Measurements from ENCODE around the gene ABCD3.
A peak's percentile ranks its signal among the peaks of the same experiment; 100 is the strongest.

ABCD3 gene

GRCh38 chr1:94522304-94522703 is 104.1 kb downstream of the ABCD3 start:
- Histone ChIP-seq H3K4me2 (ENCODE audit: low read length) (no peak overlapping the region), H3K27me3 (ENCODE audit: insufficient read depth, low read length) (no peaks in the 10 kb centered on the region), H2AFZ (ENCODE audit: insufficient read depth, low read length, poor library complexity) (no peak overlapping the region), H3K4me3 (ENCODE audit: low read depth, low read length) (no peak overlapping the region), H3K9ac (ENCODE audit: low read length) (no peak overlapping the region), H3K79me2 (ENCODE audit: control insufficient read depth, insufficient read depth, low read length, poor library complexity) (no peaks in the 10 kb centered on the region), H3K9me3 (ENCODE audit: insufficient read depth, low read depth, low read length) (no peaks in the 10 kb centered on the region), H3K14ac (ENCODE audit: low read length) (no peak overlapping the region), H4K91ac (ENCODE audit: low read depth, low read length) (no peak overlapping the region), H3K27ac (ENCODE audit: low read depth, low read length) (no peak overlapping the region), H3K4ac (ENCODE audit: low read depth, low read length) (no peak overlapping the region), H4K8ac (ENCODE audit: low read depth, low read length) (no peak overlapping the region), H3K36me3 (ENCODE audit: control insufficient read depth in 1 of 2, insufficient read depth in 2 of 2, low read length in 2 of 2) (no peaks in the 10 kb centered on the region), H3K18ac (ENCODE audit: low read length) (no peak overlapping the region), H2AK5ac (ENCODE audit: low read length) (no peak overlapping the region), H3K4me1 (ENCODE audit: control insufficient read depth in 1 of 2, insufficient read depth in 2 of 2, low read length in 2 of 2) (peaks cover 0 to 4% of the 10 kb centered on the region in 2 experiments), H2BK120ac (ENCODE audit: insufficient read depth, low read length, poor library complexity) (no peak overlapping the region), H3K23ac (ENCODE audit: low read length) (no peak overlapping the region), H2BK5ac (ENCODE audit: low read depth, low read length, poor library complexity) (no peak overlapping the region), H3K79me1 (ENCODE audit: low read length) (no peaks in the 10 kb centered on the region), H4K12ac (ENCODE audit: low read depth, low read length) (no peak overlapping the region), H2BK12ac (ENCODE audit: low read length) (no peak overlapping the region)
- no CpG with 5 or more reads among the region's 4 CpGs for WGBS (ENCODE audit: extremely low coverage, insufficient coverage, insufficient read length)
- DNase-seq = peak; percentile 14 to 54

- H2AK5ac ChIP-seq (ENCODE audit: low read length) = no peak overlapping the region
- H3K9me3 ChIP-seq (ENCODE audit: insufficient read depth, low read depth, low read length) = no peaks in the 10 kb centered on the region
- H3K23ac ChIP-seq (ENCODE audit: low read length) = no peak overlapping the region
- H4K8ac ChIP-seq (ENCODE audit: low read depth, low read length) = no peak overlapping the region
- no peaks in the 10 kb centered on the region for H3K27me3 ChIP-seq (ENCODE audit: insufficient read depth, low read length)
- H3K79me2 ChIP-seq (ENCODE audit: control insufficient read depth, insufficient read depth, low read length, poor library complexity) = no peaks in the 10 kb centered on the region
- peaks cover 2 to 3% of the 10 kb centered on the region in 2 experiments for H3K36me3 ChIP-seq (ENCODE audit: control insufficient read depth in 1 of 2, insufficient read depth in 2 of 2, low read length in 2 of 2)
- no peak overlapping the region for H3K9ac ChIP-seq (ENCODE audit: low read length)
- no peak overlapping the region for H2AFZ ChIP-seq (ENCODE audit: insufficient read depth, low read length, poor library complexity)
- H3K18ac ChIP-seq (ENCODE audit: low read length) = no peak overlapping the region
- H3K4me3 ChIP-seq (ENCODE audit: low read depth, low read length) = no peak overlapping the region
- WGBS (ENCODE audit: extremely low coverage, insufficient coverage, insufficient read length) = no CpG with 5 or more reads among the region's 6 CpGs
- H3K4me1 ChIP-seq (ENCODE audit: control insufficient read depth in 1 of 2, insufficient read depth in 2 of 2, low read length in 2 of 2) = peaks cover 0 to 8% of the 10 kb centered on the region in 2 experiments
- no peak for DNase-seq
- no peak overlapping the region for H4K12ac ChIP-seq (ENCODE audit: low read depth, low read length)
- H2BK12ac ChIP-seq (ENCODE audit: low read length) = no peak overlapping the region
- H2BK120ac ChIP-seq (ENCODE audit: insufficient read depth, low read length, poor library complexity) = no peak overlapping the region
- H3K79me1 ChIP-seq (ENCODE audit: low read length) = no peaks in the 10 kb centered on the region
- no peak overlapping the region for H3K4ac ChIP-seq (ENCODE audit: low read depth, low read length)
- no peak overlapping the region for H3K27ac ChIP-seq (ENCODE audit: low read depth, low read length)
- H2BK5ac ChIP-seq (ENCODE audit: low read depth, low read length, poor library complexity) = no peak overlapping the region
- H3K14ac ChIP-seq (ENCODE audit: low read length) = no peak overlapping the region
- H3K4me2 ChIP-seq (ENCODE audit: low read length) = no peak overlapping the region
- H4K91ac ChIP-seq (ENCODE audit: low read depth, low read length) = no peak overlapping the region
Measured at GRCh38 chr1:94524531-94524930, 106.3 kb downstream of the ABCD3 start.

DNA sequence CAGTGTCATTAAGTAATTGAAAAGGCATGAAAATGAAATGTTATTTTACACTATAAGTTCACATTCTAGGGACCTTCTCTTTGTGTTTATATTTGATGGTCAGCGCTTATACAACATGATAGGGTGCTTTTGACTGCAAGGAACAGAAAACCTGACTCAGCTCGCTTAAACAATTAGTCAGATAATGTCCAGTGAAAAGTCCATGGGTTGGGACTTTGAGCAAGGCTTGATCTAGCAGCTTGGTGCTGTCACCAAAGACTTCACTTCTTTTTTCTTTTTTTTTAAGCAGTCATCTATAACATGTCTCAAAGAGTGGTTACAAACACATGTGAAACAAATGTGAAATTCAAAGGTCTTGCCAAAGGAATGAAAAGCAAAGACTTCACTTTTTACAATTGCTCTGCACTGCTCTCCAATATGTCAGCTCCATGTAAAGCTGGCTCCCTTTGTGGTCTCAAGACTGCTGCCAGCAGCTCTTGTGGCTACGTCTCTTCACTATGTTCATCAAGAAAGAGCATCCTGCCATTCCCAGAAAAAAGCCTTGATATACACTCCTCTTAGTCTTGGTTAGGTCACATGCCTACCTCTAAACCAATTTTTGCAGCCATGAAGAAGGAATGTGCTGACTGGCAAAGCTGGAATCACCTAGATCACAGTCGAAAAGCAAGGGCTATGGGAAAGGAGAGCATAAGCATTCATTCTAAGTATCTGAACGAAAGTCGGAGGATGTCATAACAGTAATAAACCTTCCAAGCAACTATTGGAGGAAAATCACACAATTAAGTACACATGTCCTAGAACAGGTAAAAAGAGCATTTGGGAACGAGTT is 108.2 kb downstream of the ABCD3 start:
- Histone ChIP-seq H3K4me1 (ENCODE audit: control insufficient read depth in 1 of 2, insufficient read depth in 2 of 2, low read length in 2 of 2) (peaks cover 0 to 8% of the 10 kb centered on the region in 2 experiments), H3K36me3 (ENCODE audit: control insufficient read depth in 1 of 2, insufficient read depth in 2 of 2, low read length in 2 of 2) (peaks cover 7 to 15% of the 10 kb centered on the region in 2 experiments), H2AK5ac (ENCODE audit: low read length) (no peak overlapping the region), H2BK12ac (ENCODE audit: low read length) (no peak overlapping the region), H3K79me2 (ENCODE audit: control insufficient read depth, insufficient read depth, low read length, poor library complexity) (no peaks in the 10 kb centered on the region), H3K14ac (ENCODE audit: low read length) (no peak overlapping the region), H2AFZ (ENCODE audit: insufficient read depth, low read length, poor library complexity) (no peak overlapping the region), H2BK120ac (ENCODE audit: insufficient read depth, low read length, poor library complexity) (no peak overlapping the region), H3K4me3 (ENCODE audit: low read depth, low read length) (no peak overlapping the region), H3K79me1 (ENCODE audit: low read length) (no peaks in the 10 kb centered on the region), H3K27me3 (ENCODE audit: insufficient read depth, low read length) (no peaks in the 10 kb centered on the region), H4K12ac (ENCODE audit: low read depth, low read length) (no peak overlapping the region), H4K8ac (ENCODE audit: low read depth, low read length) (no peak overlapping the region), H3K23ac (ENCODE audit: low read length) (no peak overlapping the region), H3K9ac (ENCODE audit: low read length) (no peak overlapping the region), H2BK5ac (ENCODE audit: low read depth, low read length, poor library complexity) (no peak overlapping the region), H3K9me3 (ENCODE audit: insufficient read depth, low read depth, low read length) (no peaks in the 10 kb centered on the region), H3K4me2 (ENCODE audit: low read length) (no peak overlapping the region), H3K18ac (ENCODE audit: low read length) (no peak overlapping the region), H4K91ac (ENCODE audit: low read depth, low read length) (no peak overlapping the region), H3K27ac (ENCODE audit: low read depth, low read length) (no peak overlapping the region), H3K4ac (ENCODE audit: low read depth, low read length) (no peak overlapping the region)
- DNase-seq = no peak
- no CpG with 5 or more reads among the region's 7 CpGs for WGBS (ENCODE audit: extremely low coverage, insufficient coverage, insufficient read length)

- Histone ChIP-seq H2BK12ac (ENCODE audit: low read length) (no peak overlapping the region), H3K9me3 (ENCODE audit: insufficient read depth, low read depth, low read length) (no peaks in the 10 kb centered on the region), H4K91ac (ENCODE audit: low read depth, low read length) (no peak overlapping the region), H3K4me1 (ENCODE audit: control insufficient read depth in 1 of 2, insufficient read depth in 2 of 2, low read length in 2 of 2) (peaks cover 0 to 8% of the 10 kb centered on the region in 2 experiments), H3K27ac (ENCODE audit: low read depth, low read length) (peak overlapping the region; percentile 12), H3K27me3 (ENCODE audit: insufficient read depth, low read length) (no peaks in the 10 kb centered on the region), H3K4me3 (ENCODE audit: low read depth, low read length) (no peak overlapping the region), H3K79me1 (ENCODE audit: low read length) (no peaks in the 10 kb centered on the region), H3K23ac (ENCODE audit: low read length) (no peak overlapping the region), H3K9ac (ENCODE audit: low read length) (no peak overlapping the region), H4K12ac (ENCODE audit: low read depth, low read length) (no peak overlapping the region), H3K4ac (ENCODE audit: low read depth, low read length) (no peak overlapping the region), H2BK120ac (ENCODE audit: insufficient read depth, low read length, poor library complexity) (no peak overlapping the region), H3K4me2 (ENCODE audit: low read length) (no peak overlapping the region), H3K36me3 (ENCODE audit: control insufficient read depth in 1 of 2, insufficient read depth in 2 of 2, low read length in 2 of 2) (peaks cover 13 to 26% of the 10 kb centered on the region in 2 experiments), H2AK5ac (ENCODE audit: low read length) (no peak overlapping the region), H3K14ac (ENCODE audit: low read length) (no peak overlapping the region), H2AFZ (ENCODE audit: insufficient read depth, low read length, poor library complexity) (no peak overlapping the region), H3K79me2 (ENCODE audit: control insufficient read depth, insufficient read depth, low read length, poor library complexity) (no peaks in the 10 kb centered on the region), H4K8ac (ENCODE audit: low read depth, low read length) (no peak overlapping the region), H2BK5ac (ENCODE audit: low read depth, low read length, poor library complexity) (no peak overlapping the region), H3K18ac (ENCODE audit: low read length) (no peak overlapping the region)
- WGBS (ENCODE audit: extremely low coverage, insufficient coverage, insufficient read length) = no CpG with 5 or more reads among the region's 1 CpG
- peak; percentile 21 to 58 for DNase-seq
Measured at GRCh38 chr1:94527447-94528031, 109.3 kb downstream of the ABCD3 start.

All from trophoblast cell (in vitro differentiated cells and primary cell).